Non-pigmented ciliary epithelial cell (primary cell): Measurements from ENCODE around the gene PEMT.

Source experiments
- DNase-seq: peaks from one replicate; pipeline ENCODE4 v3.0.0-alpha.2; 2010; ENCODE audit warnings: low read depth

The PEMT gene

DNA sequence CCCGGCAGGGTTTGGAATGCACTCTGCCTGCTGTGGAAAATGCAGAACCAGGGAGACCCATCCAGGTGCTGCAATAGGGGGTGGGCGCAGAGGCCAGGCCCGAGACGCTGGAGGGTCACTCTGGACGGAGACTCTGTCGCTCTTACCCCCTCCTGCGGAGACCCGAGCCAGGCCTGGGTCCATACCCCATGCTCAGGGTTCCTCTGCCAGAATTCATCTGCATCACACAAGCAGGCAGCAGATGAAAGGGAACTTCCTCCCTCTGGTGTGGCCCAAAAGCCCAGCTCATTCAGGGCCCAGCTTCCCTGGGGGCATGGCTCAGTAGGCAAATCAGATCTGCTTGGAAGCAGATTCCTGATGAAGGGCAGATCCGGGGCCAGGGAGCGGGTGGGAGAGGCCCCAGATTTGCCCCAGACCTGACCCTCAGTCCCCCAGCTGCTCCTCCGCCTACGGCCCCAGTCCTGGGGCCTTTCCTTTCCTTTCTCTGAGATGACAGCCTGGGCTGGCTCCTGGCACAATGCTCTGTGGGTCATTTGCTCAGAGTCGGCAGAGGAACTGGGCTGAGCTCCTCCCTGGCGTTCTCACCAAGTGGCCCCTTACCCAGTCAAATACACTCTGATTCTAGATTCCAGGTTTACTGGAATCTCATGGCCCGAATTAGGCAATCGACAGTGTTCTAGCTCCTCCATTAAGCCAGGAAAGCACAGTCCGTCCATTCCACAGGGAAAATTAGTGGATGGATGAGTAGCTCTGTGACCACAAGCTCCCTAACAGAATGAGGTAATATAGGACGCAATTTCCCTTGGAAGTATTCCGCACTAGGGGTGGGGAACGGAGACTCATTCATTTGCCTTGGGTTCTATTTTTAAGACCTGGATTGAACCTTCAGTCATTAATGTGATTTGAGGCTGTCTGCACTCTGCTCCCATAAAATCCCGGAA, 76.2 kb downstream of the PEMT start:
- DNase-seq: peak; percentile 73

DNA sequence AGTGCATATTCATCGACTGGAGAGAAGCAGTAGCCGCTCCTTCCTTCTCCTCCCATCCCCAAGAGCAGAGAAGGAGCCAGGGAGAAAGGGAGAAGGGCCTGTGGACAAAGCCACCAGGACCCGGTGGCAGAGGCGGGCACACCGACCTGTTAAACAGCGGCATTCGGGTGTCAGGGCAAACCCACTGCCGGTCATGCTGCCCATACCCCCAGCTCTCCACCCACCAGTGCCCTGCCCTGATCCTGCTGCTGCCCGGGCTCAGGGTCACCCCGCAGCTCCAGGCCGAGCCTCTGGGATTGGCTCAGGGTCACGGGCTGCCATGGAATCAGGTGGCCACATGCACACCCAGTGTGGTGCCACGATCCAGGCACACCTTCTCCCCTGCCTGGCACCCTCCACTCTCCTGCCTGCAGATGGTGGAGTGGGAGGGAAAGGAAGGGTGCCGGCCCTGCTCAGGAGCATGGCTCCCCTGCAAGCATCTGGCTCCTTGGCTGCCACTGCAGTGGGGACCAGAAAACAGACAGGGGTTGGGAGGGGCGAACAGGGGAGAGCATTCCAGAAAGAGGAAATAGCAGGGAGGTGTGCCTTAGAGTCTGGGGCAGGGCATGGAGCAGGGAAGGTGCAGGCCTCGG, 77.0 kb downstream of the PEMT start:
- DNase-seq: no peak

DNA sequence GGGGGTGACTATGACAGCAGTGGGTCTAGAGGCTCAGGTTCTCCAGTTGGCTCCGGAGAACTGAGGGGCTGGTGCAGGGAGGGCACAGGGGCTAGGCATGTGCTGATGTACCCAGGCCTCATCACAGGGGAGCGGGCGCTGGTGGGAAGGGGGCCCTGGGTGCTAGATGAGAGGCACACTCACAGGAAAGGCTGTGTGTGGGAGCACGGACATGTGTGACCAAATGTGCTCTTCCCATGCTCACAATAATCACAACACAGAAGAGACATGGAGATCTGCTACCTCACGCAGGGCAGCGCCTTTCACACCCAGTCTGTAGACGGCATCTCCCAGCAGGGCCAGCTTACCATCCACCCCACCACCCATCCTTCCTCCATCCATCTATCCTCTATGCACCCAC, 77.9 kb downstream of the PEMT start:
- no peak for DNase-seq

DNA sequence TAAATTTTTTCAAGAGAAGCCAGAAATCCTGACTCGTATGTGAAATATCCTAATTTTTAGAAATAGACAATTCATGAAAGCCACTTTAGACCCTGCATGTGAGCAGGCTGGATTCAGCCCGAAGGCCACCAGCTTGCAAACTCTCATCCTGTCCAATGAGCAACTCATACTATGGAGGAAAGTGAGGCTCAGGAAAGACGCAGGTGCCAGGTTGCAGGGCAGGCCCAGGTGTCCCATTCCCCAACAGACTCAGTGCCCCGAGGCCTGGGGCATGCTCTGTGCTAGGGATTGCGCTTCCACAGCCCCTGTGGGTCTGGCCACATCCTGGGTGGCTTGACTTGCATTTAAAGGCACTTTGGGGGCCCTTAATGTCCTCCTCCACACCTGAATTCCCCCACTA, 78.6 kb downstream of the PEMT start:
- DNase-seq: no peak

DNA sequence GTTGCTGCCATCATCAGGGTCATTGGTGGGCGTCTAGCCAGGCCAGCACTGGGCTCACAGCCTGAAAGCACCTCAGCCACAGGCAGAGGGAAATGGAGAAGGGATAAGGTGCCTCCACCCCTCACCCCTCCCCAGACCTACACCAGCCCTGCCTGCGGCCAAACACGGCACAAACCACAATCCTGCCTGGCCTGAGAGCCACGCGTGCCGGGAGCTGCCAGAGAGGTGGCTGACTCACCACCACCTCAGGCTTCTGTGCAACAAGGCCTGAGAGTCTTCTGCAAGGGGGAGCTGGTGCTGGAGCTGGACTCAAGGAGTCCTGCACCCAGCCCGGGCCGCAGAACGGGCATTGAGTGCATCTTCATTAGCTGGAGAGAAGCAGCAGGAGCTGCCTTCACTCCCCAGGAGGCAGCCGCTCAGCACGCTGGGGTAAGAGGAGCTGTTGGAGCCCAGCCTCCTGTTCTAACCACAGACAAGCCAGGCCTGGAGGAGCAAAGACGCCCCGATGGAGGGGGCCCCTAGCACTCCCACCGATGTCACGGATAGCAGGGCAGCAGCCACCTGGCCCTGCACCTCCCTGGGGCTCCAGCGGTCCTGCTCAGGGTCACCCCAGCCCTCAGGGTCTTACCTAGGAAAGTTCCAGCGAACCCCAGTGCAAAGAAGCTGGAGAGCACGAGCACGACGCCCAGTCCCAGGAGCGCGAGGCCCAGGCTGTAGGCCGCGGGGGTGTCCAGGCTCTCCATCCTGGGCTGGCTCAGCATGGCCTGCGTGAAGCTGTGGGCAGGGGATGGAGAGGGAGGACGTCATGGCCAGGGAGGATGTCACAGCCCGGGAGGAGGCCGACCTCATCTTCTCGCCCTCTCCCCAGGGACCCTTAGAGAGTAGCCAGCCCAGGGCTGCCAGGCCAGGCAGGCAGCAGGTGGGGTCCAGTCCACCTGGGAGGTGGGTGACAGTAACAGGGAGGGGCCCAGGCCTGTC, 79.3 kb downstream of the PEMT start:
- peak; percentile 60 for DNase-seq

DNA sequence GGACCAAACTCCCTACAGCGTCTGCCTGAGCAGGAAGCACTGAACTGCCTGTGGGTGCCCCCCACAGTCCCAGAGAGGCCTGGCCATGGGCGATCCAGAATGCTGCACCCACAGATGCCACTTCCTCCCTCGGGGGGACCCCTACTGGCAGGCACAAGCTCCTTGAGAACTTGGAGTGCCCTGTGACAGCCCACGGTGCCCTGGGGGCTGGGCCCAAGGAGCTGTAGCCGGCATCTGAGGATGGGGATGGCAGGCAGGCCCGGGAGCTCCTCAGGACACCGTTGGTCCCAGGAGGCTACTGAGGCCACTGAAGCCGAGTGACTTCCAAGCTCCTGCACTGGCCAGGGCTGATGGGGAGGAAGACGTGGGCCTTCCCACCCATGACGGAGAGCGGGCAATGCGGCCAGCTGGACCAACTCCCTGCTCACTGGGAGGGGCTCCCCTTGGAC, 80.2 kb downstream of the PEMT start:
- DNase-seq: no peak

DNA sequence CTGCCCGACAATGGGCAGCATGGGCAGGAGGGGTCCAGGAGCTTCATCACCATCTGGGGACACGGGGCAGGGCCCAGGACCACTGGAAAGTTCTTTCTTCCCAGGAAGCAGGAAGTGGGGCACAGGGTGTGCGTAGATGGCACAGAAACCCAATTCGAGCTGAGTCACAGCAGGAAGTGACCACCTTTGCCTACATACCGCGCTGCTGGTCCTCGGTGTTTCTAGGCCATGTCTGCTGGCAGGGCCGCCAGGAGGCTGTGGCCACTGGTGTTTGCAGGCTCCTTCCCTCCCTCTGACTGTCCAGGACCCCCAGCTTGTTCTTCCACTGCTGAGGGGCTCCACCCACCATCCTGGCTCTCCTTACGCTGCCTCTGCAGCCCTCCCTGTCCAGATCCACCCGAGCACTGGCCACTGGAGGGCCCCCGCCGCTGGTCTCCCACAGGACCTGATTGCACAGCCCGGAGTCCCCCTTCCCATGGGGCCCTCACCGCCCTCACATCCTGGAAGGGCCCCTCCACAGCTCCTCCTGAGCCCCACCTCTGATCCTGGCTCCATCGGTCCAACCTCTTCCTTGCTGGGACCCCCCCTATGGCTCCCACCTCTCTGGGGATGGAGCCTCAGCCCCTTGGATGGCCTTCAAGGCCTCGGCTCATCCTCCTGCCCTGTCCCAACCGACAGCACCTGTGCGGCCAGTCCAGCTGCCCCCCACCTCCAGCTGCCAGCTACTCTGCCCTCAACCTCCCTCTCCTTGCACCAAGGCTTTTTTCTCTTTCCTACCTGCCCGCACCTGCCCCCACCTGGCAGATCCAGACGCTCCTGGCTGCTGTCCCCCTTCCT, 80.8 kb downstream of the PEMT start:
- DNase-seq: no peak

DNA sequence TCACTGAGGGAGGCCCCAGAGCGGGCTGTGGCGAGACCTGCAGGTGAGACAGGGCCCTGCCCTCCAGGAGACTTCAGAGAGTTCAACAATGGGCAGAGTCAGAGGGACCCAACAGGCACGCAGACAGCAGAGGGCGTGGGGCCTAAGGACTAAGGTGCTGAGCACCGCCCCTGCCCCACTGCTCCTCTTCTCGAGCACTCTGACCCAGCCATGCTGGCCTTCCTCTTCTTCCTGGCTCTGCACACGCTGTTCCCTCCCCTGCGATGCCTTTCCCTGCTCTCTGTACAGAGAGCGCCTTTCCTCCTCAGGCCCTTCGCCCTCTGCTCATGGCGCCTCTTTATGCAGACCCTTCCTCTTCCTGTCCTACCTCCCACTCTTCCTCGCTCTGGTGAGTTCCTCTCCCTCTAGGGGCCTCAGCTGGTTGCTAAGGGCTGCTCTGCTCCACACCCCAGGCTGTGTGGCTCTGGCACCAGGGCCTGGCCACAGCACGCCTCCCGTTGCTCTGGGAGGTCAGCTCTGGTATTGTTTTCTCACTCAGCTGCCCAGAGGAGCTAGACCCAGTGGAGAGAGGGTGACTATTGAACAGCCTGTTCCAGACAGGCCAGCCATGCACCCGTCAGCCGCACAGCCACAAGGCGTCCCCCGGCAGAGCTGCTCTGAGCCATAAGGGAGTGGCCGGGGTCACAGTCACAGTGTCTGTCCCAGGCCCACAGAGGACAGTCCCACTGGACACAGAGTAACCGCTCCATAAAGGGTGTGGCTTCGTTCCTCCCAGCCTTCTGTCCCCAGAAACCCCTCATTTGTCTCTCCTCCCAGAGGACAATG, 81.7 kb downstream of the PEMT start:
- no peak for DNase-seq

DNA sequence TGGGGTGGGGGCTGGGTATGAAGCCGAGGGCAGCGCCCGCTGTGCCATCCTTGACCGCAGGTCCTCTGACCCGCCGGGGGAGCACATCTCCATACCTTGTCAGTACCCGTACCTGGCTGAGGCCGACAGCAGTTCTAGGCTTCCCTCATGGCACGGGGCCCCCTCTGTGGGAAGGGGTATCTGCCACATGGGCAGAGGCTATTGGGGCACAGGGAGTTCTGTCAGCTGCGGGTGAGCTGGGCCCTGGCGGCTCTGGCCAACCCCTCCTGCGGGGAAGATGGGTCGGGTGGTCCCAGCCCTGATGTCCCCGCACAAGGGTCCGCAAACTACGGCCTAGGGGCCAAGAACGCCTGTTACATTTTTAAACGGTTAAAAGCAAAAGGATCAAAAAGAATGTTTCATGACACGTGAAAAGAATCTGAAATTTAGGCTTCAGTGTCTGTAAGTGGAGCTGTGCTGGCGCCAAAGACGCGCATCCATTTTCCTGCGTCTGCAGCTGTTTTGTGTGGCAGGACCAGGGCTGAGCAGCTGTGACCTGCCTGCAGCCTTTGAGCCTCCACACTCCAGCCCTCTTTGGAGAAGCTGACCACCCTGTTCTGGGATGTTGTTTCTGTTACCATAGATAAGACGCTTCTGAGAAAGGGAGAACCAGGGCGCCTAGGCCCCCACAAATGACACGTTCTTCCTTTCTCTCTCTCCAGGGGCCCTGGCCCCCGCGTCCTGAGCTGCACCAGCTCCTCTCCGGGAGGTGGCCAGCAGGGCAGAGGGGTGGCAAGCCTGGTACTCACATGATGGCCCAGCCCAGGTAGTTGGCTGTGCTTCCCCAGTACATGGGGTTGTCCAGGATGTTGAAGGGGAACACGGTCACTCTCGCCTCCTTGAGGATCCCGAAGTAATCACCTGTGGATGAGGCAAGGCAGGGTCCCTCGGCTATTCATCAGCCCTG, 82.6 kb downstream of the PEMT start:
- no peak for DNase-seq

DNA sequence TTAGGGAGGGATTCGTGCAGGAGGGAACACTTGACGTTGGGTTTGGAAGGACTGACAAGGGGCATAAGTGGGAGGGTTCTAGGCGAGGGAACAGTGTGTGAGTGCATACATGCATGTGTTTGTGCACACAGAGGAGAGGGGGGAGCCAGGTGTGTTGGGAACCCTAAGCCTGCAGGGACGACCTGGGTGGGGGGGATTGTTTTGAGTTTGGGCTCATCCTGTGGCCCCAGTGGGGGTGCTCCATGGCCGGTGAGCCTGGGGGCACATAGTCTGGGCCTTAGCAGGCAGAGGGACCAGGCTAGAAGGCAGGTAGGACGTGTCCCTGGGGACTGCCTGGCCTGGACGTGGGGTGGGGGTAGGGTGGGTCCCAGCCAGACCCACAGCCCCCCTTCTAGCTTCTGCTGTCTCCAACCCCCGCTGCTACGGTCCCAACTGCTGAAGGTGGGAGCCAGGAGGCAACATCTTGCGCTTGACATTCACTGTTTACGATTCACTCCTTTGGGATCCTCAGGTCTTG, 83.4 kb downstream of the PEMT start:
- DNase-seq: no peak

DNA sequence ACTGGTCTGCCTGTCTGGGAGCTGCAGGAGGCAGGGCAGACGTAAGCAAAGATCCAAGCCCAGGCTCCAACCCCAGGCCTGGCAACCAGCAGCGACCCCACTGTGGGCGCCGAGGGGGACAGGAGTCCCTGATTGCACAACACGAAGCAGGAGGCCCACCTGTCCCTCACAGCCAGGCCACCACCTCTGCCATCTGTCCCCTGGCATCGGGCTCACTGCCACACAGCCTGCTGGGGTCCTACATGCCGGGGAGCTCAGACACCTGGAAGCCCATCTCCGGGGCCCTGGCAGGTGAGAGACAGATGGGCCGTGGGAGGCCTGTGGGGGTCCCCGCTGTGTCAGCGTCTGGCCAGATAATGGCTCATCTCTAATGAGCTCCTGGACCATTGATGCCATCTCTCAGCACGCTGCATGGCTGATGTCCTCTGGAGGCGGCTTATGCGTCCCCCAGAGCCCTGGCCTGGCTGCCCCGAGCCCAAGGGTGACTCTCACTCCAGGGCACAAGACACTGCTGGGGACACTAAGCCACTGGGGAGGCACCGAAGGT, 84.0 kb downstream of the PEMT start:
- DNase-seq: no peak

DNA sequence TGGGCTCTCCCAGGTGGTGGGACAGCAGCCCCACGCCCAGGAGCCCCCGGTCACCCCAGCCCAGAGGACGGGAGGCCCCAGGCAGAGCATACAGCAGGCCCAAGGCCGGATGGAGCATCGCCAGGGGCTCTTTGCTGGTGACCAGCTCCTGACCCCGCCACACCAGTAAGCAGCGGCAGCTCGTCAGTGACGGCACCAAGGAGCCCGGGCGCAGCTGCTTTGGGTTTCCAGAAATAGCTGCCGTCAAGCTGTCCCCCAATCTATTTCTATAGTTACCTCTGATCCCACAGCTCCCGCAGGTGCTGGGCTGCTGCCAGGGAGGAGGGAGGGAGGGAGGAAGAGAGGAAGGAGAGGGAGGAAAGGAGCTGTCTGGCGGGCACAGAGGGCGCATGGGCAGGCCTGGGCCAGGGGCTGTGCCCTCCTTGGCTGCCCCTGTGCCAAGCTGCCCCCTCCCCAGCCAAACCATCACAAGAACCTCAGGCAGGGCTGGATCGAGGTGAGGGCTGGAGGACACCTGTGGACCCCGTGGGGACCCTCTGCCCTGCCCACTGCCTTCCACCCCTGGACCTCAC, 84.5 kb downstream of the PEMT start:
- DNase-seq: no peak

DNA sequence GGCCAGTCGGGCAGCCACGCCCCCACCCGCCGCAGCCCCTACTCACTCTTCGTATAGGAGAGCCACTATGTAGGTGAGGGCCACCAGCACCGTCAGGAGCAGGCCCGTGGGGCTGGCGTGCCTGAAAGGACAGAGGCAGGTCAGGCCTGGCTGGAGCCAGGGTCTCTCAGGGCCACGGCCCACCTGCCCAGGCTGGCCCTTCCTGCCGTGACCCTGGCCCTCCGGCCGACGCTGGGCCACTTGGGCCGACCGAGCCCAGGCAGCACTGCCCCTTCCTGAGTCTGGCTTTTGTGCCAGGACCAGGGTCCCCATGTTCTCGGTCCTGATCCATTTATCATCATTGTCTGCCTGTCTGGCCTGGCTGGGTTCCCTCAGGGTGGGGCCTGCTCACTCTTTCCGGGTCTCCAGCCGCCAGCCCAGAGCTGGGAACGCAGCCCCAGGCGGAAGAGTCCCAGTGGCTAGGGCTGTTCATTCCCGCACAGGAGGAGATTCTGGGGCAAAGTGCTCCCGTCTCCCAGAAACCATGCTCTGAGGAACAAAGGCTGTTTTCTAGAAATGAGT, 85.2 kb downstream of the PEMT start:
- DNase-seq: no peak

DNA sequence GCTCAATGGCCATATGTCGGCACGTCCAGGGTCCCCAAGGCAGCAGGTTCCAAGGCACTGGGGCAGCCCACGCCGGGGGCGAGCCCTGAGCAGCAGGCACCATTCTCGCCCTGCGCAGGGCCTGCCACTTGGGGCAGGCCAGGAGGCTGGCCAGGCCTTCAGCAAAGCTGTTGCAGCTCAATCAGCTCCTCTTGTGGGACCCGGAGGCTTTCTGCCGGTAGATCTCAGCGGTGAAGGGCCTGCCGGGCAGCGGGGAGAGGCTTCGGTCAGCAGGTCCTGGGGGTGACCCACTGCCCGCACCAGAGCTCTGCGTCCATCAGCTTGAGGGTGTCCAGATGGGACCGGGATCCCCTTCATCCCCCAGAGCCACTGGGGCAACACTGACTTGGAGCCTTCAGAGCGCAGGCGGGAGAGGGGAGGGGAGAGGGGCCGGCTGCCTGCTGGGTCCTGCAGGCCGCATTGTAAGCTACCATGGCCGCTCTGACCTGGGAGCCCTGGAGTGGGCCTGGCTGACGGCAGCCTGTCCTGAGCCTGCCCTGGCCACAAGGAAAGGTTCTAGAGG, 85.8 kb downstream of the PEMT start:
- DNase-seq: no peak

DNA sequence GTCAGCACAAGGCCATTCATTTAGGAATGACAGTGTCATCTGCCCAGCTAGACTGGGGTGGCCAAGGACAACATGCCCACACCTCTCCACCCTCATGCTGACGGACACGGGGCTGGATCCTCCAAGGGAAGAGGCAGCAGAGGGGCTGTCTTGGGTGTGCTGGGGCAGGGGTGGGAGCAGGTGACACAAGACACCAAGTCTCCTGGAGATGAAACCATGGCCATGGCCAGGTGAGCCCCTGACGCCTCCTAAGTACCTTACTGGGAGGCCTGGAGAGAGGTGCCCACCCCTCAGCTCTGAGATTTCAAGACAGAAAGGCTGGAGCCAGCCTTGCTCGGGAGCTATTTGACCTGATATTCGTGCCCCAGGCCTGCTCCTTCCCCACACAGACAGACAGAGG, 86.4 kb downstream of the PEMT start:
- DNase-seq: no peak

DNA sequence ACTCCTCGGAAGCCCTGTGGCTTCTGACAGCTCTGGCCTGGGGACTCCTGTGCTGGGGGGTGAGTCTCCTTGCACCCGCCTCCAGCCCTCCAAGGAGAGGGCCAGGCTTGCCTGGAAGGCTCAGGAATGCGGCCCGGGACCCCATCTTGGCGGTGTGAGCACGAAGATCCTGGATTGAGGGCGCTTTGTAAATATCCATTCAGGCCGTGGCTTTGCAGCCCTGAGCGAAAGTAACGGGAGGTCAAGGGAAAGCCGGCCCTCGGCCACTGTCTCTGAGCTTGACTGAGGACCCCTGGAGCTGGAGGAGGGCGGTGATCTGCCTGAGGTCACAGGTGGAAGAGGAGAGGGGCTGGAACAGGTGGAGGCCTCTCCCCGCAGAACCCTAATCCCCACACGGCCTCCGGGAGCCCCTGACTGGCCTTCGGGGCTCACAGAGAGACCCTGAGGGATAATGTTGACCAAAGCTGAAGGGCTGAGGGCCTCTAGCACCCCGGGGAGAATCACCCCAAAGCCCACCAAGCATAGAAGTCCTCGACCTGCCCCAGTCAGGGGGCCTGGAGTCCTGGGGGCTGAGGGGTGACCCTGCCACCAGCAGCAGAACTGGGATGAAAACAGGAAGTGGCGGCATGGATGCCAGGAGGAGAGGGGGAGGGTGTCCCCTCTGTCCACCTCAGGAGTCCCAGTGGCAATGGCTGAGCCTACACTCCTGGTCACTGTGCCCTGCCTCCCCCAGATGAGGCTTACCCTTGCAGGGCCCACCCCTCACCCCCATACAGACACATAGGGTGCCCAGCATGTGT, 87.0 kb downstream of the PEMT start:
- no peak for DNase-seq

DNA sequence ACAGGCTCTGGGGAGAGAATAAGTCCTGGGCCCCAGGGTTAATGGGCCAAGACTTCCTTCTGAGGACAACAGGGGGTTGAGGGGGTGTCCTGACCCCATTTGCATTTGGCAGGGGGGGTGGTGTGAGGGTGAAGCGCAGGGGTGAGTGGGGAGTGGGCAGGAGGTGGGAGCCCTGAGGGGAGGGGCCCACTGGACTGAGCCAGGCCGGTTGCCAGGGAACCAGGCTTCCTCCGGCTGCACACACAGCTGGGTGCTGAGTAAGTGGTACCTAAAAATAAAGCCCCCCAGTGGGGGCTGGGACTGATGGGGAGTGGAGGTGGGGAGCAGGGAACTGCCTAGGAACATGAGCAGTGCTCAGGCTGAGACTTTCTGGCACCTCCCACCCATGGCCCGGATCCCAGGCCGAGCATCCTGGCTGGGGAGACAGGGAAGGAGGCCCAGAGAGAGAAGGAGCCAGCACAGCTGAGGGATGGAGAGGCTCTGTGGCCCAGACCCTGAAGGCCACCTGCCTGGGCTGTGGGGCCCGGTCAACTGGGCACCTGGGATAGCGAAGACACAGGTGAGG, 87.9 kb downstream of the PEMT start:
- no peak for DNase-seq
